Superior temporal gyrus (tissue), 1 donor: ENCODE results near the gene VPS35.

Experiments used
- DNase-seq: peaks from one replicate; pipeline ENCODE4 v3.0.0-alpha.2; 2016; ENCODE audit errors: extremely low spot score

VPS35 gene

DNA sequence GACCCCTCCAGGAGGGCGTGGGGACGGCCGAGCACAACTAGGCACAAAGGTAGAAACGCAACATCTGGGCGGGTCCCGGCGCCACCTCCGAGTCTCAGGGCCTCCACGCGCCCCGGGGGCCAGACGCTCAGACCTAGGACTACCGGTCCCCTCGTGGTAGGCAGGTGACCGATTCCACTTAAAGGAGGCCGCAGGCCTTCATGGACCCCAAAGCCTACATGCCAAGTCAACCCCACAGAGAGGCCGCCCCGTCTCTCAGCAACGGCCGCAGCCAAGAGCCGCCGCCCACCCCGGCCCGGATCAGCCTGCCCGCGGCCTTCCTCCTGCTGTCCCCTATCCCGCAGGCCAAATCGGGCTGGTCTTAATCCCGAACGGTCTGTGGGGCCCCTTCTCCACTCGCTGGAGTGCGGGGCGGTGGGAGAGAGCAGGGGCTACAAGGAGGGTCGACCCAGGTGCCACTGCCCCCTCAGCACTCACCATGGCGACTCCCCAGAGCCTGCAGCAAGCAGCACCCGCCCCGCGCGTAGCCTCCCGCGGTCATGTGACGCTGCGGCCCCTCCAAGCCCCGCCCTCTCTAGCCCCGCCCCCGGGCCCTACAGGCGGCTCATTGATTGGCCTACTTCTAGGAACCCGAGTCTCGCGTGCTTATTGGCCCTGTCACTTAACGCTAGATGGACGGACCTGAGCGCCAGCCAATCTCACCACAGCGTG lies at the start of gene VPS35:
Gene VPS35 (minus strand): TSS at position 525 of the 711 bp plus-strand sequence. CDS start 45 bp downstream, at position 480.
- DNase-seq = peak; percentile 99

DNA sequence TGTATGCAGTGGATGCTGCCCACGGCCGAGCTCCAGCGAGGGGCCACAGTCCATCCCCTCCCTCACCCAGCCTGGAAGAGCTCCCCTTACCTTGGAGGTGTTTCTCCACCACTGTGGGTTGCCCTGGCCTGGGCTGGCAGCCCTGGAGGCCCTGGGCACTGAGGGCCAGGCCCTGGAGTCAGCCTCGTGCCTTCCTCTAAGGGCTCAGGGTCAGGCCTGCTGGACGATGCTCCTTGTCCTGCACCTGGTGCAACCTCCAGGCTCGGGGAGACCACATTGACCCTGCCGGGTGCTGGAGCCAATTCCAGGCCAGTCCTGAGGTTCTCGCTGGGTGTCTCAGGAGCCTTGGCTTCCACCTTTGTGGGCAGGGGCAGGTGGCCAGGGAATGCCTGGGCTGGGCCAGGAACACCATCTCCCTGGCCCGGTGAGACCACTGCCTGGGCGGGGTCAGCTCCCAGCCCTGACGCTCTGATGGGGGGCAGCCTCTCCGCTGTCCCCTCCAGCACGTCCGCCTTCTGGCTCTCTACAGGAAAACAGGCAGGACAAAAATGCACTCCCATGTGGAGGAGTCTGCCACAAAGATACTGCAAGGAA lies 48.7 kb upstream of the VPS35 start:
- DNase-seq = no peak

DNA sequence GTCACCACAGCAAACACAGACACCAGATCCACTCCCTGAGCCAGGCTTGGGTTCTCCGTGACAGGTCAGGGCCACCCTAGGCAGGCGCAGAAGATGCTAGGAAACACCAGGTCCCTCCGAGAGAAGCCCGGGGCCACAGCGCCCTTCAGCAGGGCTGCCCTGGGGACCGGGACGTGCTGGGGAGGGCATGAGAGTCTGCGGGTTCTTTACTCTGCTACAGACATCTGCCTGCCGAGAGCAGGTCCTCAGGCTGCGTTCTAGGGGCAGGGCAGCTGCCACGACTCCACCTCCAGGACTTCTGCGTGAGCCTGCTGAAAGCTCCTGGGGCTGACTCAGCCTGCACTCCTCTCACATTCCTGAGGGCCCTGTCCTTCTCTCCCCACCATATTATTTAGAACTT lies 47.7 kb upstream of the VPS35 start:
- DNase-seq = no peak

DNA sequence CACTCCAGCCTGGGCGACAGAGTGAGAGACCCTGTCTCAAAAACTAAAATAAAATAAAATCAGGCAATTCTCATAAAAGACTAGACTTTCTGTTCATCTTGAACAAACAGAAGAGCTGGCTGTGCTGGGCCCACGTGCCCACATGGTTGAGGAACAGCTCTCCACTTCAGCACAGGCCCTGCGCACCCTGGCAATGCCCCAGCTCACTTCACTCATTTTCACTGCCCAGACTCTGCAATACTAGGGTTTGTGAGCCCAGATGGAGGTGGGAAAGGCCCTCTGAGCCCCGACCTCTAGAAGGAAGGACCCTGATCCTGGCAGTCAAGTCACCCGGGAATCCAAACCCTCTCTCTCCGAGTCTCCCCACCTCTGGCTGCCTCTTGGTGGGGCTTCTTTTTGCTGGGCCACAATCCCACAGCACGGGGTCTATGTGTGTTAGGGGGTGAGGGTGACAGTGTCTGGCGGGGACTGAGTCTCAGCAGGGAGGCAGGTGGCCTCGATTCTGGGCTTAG lies 44.4 kb upstream of the VPS35 start:
- DNase-seq = no peak

DNA sequence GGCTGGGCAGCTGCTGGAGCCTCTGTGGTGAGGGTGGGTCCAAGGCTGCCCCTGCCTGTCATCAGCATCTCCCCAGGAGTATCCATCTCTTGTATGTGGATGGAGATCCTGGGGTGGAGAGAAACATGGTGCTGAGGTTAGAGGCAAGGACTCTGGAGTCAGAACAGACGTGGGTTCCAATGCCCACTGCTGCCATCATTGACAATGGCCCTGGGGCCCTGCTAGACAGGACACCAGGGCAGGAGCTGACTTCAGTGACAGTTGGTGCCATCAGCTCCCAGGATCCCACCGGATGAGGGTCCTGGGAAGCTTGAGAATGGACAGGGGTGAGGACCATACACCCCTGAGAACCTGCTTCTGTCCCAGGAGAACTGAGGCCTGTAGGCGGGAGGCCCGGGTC lies 43.6 kb upstream of the VPS35 start:
- no peak for DNase-seq

DNA sequence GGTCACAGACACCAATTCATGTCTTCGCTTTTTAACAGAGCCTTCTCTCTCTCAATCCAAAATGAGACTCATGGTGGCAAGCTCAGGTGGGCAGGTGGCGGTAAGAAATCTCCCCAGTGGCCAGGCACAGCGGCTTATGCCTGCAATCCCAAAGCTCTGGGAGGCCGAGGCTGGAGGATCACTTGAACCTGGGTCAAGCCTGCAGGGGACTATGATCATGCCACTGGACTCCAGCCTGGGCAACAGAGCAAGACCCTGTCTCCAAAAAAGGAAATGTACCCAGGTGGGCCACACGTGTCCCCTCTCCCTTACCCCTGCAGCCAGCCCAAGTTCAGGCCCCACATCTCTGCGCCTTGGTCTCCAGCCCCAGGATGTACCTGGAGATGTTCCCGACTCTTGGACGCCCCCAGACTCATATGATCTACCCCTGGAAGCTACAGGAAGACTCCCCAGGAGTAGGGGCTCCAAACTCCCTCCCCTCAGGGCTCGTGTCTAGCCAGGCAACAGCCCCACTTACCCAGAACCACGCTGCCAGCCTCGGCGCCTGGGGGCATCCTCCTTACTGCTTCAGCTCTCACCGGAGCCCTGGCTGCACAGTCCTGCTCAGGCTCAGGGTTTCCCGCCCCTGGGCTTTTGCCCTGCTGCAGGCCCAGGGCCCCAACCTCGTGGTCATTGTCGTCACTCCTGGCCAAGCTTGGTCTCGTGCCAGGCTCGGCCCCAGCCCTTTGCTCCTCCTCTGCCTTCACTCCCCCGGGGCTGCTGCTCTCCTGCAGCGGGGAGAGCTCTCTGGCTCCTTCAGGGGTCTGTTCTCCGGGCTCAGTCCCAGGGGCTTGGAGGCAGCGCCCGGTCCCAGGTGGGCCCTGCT lies 42.9 kb upstream of the VPS35 start:
- DNase-seq = no peak

DNA sequence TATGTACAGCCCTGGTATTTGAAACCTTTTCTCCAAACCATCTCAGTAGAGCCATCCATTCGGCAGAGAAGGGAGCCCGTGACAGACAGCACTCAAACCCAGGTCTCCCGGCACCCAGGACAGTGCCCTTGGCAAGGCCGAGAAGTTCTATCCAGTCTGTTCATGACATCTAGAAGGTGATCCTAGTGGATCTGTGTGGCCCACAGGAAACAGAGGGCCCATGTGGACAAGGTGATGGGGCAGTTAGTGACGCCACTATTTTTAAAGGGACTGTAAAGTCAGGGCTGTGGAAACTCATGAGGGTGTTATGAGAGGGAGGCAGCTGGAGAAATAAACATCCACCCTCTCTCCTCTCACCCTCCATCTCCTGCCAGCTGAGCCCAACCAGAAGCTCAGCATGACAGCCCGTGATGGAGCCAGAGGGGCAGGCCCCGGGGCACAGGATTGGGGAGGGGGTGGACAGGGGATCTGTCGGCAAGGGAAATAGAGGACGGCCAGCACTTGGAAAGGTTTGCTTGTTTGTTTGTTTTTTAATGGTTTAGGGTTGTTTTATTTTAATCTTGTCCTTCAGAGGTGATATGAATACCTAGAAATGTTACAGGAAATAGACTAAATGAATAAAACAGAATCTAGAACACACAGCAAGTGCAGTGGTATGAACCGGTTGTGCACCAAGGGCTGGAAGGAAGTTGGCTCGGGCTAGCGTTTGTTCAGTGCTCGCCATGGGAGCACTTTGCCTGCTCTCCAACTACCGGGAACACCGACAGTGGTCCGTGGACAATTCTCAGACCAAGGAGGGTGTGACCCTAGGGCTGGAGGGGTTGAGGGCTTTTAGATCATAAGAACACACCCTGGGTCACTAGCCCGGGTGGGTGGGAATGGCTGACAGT lies 42.1 kb upstream of the VPS35 start:
- no peak for DNase-seq

DNA sequence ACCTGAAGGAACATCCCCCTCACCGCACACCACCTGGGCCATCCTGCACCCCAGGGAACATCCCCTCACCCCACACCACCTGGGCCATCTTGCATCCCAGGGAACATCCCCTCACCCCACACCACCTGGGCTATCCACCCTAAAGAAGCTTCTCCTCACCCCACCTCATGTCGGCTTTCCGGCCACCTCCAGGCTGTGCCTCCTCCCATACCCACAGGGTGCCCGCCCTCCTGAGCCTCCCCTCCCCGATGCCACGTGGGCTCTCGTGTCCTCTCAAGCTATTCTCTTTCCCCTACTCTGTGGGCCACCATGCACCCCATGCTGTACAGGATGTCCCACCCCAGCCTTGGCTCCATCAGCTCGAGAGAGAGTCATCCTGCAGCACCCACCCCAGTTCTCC lies 41.1 kb upstream of the VPS35 start:
- no peak for DNase-seq

DNA sequence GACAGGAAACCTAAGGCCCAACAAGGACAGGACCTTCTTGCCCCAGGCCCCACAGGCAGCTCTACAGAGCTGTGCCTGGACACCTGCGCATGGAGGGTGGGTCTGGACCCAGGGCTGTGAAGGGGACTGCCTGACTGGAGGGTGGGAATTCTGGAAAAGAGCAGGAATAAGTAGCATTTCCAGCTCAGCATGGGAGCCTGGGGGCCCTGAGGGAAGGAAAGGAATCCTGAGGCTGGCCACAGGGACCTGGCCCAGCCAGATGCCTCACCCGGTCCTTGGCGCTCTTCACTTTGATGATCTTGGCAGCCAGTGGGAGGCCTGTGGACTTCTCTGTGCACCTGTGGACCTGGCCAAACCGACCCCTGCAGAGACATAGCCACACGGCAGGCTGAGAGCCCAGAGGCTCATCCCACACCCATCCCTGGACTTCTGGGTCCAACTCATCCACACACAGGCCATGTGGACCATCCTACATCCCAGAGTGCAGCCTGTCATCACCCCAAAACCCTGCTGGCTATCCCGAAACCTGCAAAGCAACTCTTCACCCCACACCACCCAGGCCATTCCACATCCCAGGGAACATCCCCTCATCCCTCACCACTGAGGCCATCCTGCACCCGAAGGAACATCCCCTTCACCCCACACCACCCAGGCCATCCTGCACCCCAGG lies 40.5 kb upstream of the VPS35 start:
- DNase-seq = no peak

DNA sequence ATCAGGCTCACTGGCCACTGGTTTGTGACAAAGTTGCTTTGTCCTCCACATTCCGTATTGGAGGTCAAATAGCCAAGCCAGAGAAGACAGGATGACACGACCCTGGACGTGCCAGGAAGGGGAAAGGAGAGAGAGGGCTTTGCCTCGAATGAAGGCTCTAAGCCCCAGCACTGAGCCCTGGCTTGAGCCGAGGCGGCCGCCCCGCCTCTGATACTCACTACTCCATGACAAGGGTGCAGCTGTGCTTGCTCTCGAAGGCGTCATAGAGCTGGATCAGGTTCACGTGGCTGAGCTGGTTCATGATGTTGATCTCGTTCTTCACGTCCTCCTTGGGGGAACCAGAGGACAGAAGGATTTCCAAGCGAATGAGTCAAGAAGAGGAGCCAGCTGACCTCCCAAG lies 39.8 kb upstream of the VPS35 start:
- DNase-seq = no peak

DNA sequence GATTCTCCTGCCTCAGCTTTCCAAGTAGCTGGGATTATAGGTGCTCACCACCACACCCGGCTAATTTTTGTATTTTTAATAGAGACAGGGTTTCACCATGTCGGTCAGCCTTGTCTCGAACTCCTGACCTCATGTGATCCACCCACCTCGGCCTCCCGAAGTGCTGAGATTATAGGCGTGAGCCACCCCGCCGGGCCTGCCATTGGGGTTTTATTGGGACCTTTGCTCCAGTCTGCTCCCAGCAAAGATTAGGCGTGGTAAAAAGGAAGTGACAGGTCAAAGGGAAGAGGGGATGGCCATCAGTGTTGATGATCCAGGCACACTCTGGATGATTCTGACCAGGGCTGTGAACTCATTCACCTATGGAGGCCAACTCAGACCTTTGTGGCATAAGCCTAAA lies 38.7 kb upstream of the VPS35 start:
- no peak for DNase-seq

DNA sequence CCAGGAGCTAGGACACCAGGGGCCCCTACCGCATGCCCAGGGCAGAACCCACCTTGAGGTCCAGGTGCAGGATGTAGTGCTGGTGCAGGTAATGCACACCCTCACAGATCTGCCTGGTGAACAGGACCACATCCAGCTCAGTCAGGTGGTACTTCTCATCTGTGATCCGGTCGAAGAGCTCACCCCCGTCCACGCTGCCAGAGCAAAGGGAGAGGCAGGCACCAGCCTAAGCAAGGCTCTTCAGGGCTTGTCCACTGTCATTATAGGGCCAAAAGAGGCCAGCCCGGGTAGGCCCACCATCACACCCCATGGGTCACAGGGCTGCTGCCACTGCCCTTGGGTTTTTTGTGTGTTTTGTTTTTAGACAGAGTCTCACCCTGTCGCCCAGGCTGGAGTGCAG lies 38.2 kb upstream of the VPS35 start:
- DNase-seq = no peak

DNA sequence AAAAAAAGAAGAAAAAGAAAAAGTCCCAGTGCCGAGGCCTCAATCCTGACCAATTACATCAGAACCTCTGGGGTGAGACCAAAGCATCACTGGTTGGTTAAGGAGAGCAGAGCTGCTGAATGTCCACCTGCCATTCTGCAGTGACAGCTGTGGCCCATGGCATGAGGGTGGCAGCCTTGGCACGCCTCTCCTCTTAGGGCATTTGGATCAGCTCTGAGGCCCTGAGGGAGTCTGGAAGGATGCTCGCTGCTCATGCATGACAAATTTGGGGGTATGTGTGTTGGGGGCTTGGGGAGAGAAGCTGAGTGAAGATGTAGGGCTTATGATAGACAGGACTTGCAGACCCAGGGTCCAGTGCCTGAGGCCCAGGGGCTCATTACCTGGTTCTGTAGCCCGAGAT lies 32.9 kb upstream of the VPS35 start:
- no peak for DNase-seq

DNA sequence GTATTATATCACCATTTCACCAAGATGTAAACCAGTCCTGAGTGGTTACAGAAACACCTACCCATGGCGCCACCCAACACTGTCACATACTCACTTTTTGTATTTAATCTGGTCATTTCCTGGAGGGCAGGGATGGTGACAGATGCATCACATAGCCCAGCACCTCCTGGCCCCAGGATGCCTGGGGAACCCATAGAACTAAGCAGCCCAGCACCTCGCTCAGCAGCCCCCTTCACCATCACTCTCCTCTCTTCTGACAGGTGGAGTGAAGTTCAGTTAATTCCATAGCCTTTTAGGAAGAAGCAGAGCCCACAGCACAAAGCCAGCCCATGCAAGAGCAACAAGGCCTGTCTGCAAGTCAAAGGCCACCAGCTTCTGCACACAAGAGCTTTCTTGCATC lies 31.6 kb upstream of the VPS35 start:
- no peak for DNase-seq

DNA sequence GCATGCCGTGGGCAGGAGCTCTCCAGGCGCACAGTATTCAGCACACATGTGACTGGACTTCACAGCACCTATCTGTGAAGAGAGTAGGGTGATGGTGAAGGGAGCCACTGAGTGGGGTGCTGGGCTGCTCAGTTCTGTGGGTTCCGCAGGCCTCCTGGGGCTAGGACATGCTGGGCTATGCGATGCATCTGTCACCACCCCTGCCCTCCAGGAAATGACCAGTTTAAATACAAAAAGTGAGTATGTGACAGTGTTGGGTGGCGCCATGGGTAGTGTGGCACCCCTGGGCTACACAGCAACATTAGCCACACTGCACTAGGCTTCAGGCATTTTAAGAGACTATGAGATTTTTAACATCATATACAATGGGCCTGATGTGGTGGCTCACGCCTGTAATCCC lies 30.6 kb upstream of the VPS35 start:
- no peak for DNase-seq

DNA sequence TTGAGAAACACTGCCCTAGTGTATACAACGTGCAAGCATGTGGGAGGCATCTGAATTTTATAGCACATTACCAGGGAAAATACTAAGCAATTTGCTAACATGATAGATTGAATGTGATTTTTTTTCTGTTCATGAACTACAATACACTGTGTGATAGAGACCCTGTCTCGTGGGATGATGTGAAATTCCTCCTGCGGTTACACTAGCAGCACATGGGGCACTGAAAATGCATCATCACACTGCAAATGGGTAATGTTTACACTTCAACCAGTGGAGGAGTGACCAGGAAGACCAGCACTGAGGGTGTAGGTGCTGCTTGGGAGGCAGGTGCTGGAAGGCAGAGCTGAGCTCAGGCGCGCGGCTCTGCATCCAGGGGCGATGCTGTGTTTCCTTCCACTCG lies 29.2 kb upstream of the VPS35 start:
- DNase-seq = no peak

DNA sequence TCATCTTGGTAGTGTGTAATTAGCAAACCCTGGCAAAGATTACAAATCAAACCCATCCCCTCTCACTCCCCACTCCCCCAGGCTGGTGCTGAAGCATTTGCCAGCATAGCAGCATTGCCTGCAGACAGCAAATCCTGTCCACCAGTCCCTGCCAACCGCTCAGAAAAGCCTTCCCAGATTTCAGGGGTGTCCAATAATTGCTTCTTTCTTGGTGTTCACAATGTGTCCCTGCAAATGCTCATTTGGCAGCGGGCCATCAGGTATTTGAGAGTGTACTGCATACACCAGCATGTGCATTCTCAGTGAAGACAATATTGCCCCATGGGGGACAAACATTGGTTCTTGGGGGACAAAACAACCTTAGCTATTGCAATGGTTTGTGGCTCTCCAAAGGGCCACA lies 28.7 kb upstream of the VPS35 start:
- DNase-seq = no peak

DNA sequence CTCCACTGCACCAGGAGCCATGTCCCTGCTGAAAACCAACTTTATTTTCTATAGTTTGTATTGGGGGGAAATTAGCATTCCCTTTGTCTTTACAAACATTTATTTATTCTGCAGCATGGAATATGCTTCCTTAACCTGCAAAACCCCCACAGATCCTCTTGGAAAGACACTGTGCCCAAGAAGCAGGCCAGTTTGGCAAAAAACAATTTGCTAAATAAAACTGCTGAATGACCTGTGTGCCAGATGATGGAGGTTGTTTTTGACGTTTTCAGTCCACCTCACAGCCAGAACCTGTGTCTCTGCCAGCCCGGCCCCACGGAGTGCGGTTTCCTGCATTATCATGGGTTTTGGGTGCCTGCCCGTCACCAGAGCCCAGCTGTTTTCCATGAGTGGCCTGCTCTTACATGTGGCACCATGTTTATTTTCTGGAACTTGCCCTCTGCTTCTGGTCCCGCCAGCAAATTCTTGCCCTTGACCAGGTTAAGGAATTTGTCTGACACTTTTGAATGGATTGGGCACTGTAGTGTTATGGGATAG lies 26.9 kb upstream of the VPS35 start:
- no peak for DNase-seq

DNA sequence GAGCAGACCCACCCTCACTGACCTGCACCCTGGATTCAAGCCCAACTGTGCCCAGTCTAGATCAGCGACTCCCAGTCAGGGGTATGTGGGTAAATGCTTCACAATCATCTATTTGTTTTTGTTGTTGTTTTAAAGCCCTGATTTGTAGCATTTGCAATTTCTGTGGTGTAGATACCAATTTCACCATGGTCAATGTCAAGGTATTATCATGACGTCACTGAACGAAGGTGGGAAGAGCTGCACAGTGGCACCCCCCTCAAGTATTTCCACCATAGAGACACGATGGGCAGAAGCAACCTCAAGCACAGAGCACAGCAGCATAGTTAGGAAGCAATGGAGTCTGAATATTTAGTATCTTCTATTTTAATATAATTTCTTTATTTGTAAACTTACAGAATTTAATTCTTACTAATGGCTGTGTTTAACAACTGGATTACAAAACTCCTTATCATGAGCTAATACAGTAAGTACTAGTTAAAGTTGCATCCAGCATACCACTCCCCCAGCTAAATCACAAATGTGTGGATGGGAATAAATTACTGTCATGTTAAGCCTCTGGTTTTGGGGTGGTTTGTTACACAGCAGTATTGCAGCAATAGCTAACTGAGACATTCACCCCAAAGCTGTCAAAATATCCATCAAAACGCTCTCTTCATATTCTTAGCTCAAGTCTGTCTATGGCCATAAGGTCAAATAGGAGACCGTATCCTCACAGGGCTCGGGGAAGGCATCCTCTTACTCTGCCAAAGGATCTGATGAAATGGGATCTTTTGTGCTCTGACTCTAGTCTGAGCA lies 26.0 kb upstream of the VPS35 start:
- no peak for DNase-seq

DNA sequence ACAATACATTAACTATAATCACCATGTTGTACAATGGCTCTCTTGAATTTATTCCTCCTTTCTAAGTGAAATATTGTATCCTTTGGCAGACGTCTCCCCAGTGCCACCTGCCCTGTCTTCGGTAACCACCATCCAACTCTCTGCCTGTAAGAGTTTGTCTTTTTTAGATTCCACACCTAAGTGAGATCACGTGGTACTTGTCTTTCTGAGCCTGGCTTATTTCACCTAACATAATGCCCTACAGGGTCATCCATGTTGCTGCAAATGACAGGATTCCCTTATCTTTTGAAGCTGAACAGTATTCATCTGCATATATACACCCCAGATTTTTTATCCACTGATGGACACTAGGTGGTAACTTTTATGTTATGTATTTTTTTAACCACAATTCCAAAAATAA lies 24.7 kb upstream of the VPS35 start:
- no peak for DNase-seq
